GM18526 (cell line): ENCODE results near the gene ACKR1.

Experiments used
- POLR2A ChIP-seq: IDR thresholded peaks from 3 replicates; pipeline ENCODE4 v1.6.1; 2011; ENCODE audit not compliant: insufficient read length; ENCODE audit errors: extremely low read depth

The ACKR1 gene

GRCh38 chr1:159239551-159240220, 35.0 kb downstream of the ACKR1 start:
- no peak for TF ChIP-seq POLR2A

GRCh38 chr1:159247266-159247665, 42.6 kb downstream of the ACKR1 start:
- no peak for TF ChIP-seq POLR2A

GRCh38 chr1:159248311-159248710, 43.6 kb downstream of the ACKR1 start:
- no peak for TF ChIP-seq POLR2A

GRCh38 chr1:159250638-159251216, 46.1 kb downstream of the ACKR1 start:
- no peak for TF ChIP-seq POLR2A
